Measurements from ENCODE around the gene RGPD3. TPM values are rescaled to one million over a fixed set of nuclear protein-coding genes. Genes with fewer than 3 reads are reported as not detected.

The RGPD3 gene
- total and polyA plus RNA-seq, 3 donors from 2014 or later: 5.3 to 13.9 (median 5.7) TPM

Other genes with a start within 250 kb of the RGPD3 start
- under 1 TPM in 1 of 2 donors, not detected in 1; 0.25 TPM for gene CD8B2, start 19.0 kb upstream of the RGPD3 start, total RNA-seq
- gene CD8B2, start 19.0 kb upstream of the RGPD3 start, polyA plus RNA-seq (ENCODE audit: insufficient read depth, low read depth, low replicate concordance): 0.16 TPM